Heart left ventricle (tissue), 16 donors: ENCODE measurements around the gene SRPX. TPM values are rescaled to one million over a fixed set of nuclear protein-coding genes. Genes with fewer than 3 reads are reported as not detected.

Source experiments
- ATAC-seq, 4 donors: fragments of 200-7000 bp; cut with Tn5 transposase; one replicate each; pipeline ENCODE4 v1.9.1; 2020 to 2022; ENCODE audit warnings: moderate library complexity in 4 of 4, mild to moderate bottlenecking in 3 of 4, moderate number of reproducible peaks in 1 of 4
- DNase-seq, 5 donors: peaks; one replicate each; pipeline ENCODE4 v3.0.0-alpha.2; 2020
- H3K27ac ChIP-seq, 12 donors: fragments of 200-600 bp; sonication (generic) in 4 of 12; one replicate each; pipeline versions ENCODE4 v1.5.0 to v1.8.0; 2016 to 2022; ENCODE audit warnings: mild to moderate bottlenecking in 2 of 12
- H3K27me3 ChIP-seq, 9 donors: fragments of 200-600 bp; sonication (generic) in 2 of 9; one replicate each; pipeline versions ENCODE4 v1.5.1 to v1.8.0; 2016 to 2022; ENCODE audit warnings: mild to moderate bottlenecking in 3 of 9
- H3K36me3 ChIP-seq, 9 donors: fragments of 200-600 bp; sonication (generic) in 2 of 9; one replicate each; pipeline versions ENCODE4 v1.5.0 to v1.8.0; 2018 to 2022; ENCODE audit warnings: mild to moderate bottlenecking in 2 of 9
- H3K4me1 ChIP-seq, 12 donors: fragments of 200-600 bp; sonication (generic) in 4 of 12; one replicate each; pipeline versions ENCODE4 v1.5.0 to v1.8.0; 2016 to 2022; ENCODE audit warnings: mild to moderate bottlenecking in 3 of 12
- H3K4me3 ChIP-seq, 12 donors: fragments of 200-600 bp; sonication (generic) in 4 of 12; one replicate each; pipeline versions ENCODE4 v1.5.0 to v1.8.0; 2017 to 2022; ENCODE audit warnings: mild to moderate bottlenecking in 9 of 12, moderate library complexity in 4 of 12
- H3K9me3 ChIP-seq, 12 donors: fragments of 200-600 bp; sonication (generic) in 4 of 12; one replicate each; pipeline versions ENCODE4 v1.5.0 to v1.8.0; 2016 to 2022; ENCODE audit warnings: mild to moderate bottlenecking in 1 of 12
- CTCF ChIP-seq, 12 donors: fragments of 200-600 bp; sonication (generic) in 4 of 12; IDR thresholded peaks; one replicate each; pipeline versions ENCODE4 v1.5.0 to v1.8.0; 2018 to 2022; ENCODE audit warnings: antibody characterized with exemption in 12 of 12, mild to moderate bottlenecking in 5 of 12
- POLR2A ChIP-seq, 2 donors: fragments of 450-650 bp; IDR thresholded peaks; one replicate each; pipeline ENCODE4 v1.6.1; 2017; ENCODE audit warnings: antibody characterized with exemption in 2 of 2, mild to moderate bottlenecking in 2 of 2, moderate library complexity in 2 of 2
- WGBS, 4 donors: extraction: QIAGEN DNeasy Blood & Tissue Kit in 2 of 4; methylation state at CpG; one replicate each; pipeline versions ENCODE4 v1.1.5 to v1.1.7; 2013 to 2018; 5-methylcytosine and 5-hydroxymethylcytosine counted together
- intact Hi-C, 10 donors: fragments of 100-400 bp; cut with DNase I; formaldehyde crosslinking; loops; one replicate each; pipeline versions ENCODE4 v1.11.1 to v1.14.2; 2022
- polyA plus RNA-seq, 2 donors: library from polyadenylated mRNA; stranded (reverse); fragments of 200-250 nt; gene quantifications; one replicate each; pipeline ENCODE4 v1.2.3, GENCODE V29; 2013
- total RNA-seq, 9 donors: library from RNA; depleted of rRNA in 2 of 9; stranded (reverse); fragments of >200 nt in 2 of 9; fragmentation: NEBNext Ultra II Directional in 3 of 9; extraction: Animal tissue kit (Norgen Biotek cat#: 25700) in 3 of 9; gene quantifications; one replicate each; pipeline versions ENCODE4 v1.1.0 to v1.2.4, GENCODE V29; 2016 to 2023
- donor health status: ischemic (EF 13 %, LVEDD 7.1; RV severe dilation, severe dysfunction).
- donor health status: healthy with polysubstance abuse.
- donor health status: DM: no; HTN: yes; CAD: no.
- donor health status: DM: no; HTN: no; CAD: no.
- donor health status: ischemic (EF 25% LVEDD 6.9; RV normal size, moderate dysfunction).
- donor health status: ischemic (EF 25% LVEDD 5.7; RV mildly dilated, moderate dysfunction).
- donor health status: healthy.
- donor health status: DM: yes; HTN: yes; CAD: no.
- donor health status: ischemic (EF 35%, LVEDD 5.7; RV mildly dilated, moderate dysfunction).
- donor health status: nonischemic (EF 11% LVEDD 7.7; RV severe dilation, severe dysfunction).
- donor health status: DM: yes; HTN: yes; CAD: no.
- donor health status: PGD.
- donor health status: ischemic (EF 29% LVEDD 5.4; RV normal size, mild dysfunction).
- donor health status: nonischemic (EF 23%, LVEDD 6.1; RV moderate dilation, normal function).

The SRPX gene
- total and polyA plus RNA-seq, 11 donors = 38.2 to 137 (median 53.8) TPM

- intact Hi-C loops = loop anchor here in 2 of 10 donors (10.0 kb wide), 2 partner anchors 250 to 430 kb away; no protein-coding TSS in a partner anchor
These were observed 45.5 kb downstream of the SRPX start for GRCh38 chrX:38175139-38175538.

GRCh38 chrX:38172596-38172995 is 48.1 kb downstream of the SRPX start:
- 62 to 80% (median 66%) methylated on average over 3 of the region's 3 CpGs for WGBS, 4 donors
- Histone ChIP-seq H3K27ac (no peak overlapping the region), H3K36me3 (peaks cover 0 to 12% (median 0%) of the 10 kb centered on the region in 9 donors), H3K4me3 (no peak overlapping the region), H3K9me3 (no peaks in the 10 kb centered on the region), H3K27me3 (peaks cover 0 to 9% (median 0%) of the 10 kb centered on the region in 9 donors), H3K4me1 (no peaks in the 10 kb centered on the region)
- TF ChIP-seq POLR2A (IDR thresholded peaks at IDR 0.05) (no peak), CTCF (IDR thresholded peaks at IDR 0.05) (no peak)
- intact Hi-C loops = loop anchor here in 3 of 10 donors (5.0 to 10.0 kb wide), 3 partner anchors 248 to 428 kb away; no protein-coding TSS in a partner anchor
- ATAC-seq (no peak), DNase-seq (no peak)

More at GRCh38 chrX:38175139-38175538, 45.5 kb downstream of the SRPX start:
- Histone ChIP-seq H3K4me3 (no peak overlapping the region), H3K27me3 (peaks cover 0 to 13% (median 0%) of the 10 kb centered on the region in 9 donors), H3K27ac (no peak overlapping the region), H3K9me3 (no peaks in the 10 kb centered on the region), H3K36me3 (peaks cover 0 to 6% (median 0%) of the 10 kb centered on the region in 9 donors), H3K4me1 (no peaks in the 10 kb centered on the region)
- peak in 1 of 4 donors; percentile 54 for ATAC-seq
- DNase-seq = peak in 1 of 5 donors; percentile 15
- 37 to 52% (median 46%) methylated on average over 3 of the region's 3 CpGs for WGBS, 4 donors
- TF ChIP-seq CTCF (IDR thresholded peaks at IDR 0.05) (peak in 7 of 12 donors; percentile 12 to 46 (median 25)), POLR2A (IDR thresholded peaks at IDR 0.05) (no peak)

GRCh38 chrX:38170556-38170955 is 50.1 kb downstream of the SRPX start:
- intact Hi-C loops = loop anchor here in 4 of 10 donors (2.0 to 10.0 kb wide), 4 partner anchors 246 to 426 kb away; no protein-coding TSS in a partner anchor
- ATAC-seq = no peak
- Histone ChIP-seq H3K36me3 (peaks cover 0 to 12% (median 0%) of the 10 kb centered on the region in 9 donors), H3K4me3 (no peak overlapping the region), H3K27ac (no peak overlapping the region), H3K4me1 (no peaks in the 10 kb centered on the region), H3K27me3 (peaks cover 0 to 14% (median 0%) of the 10 kb centered on the region in 9 donors), H3K9me3 (no peaks in the 10 kb centered on the region)
- TF ChIP-seq CTCF (IDR thresholded peaks at IDR 0.05) (no peak), POLR2A (IDR thresholded peaks at IDR 0.05) (no peak)
- 71 to 93% (median 89%) methylated on average over 1 of the region's 1 CpG for WGBS, 4 donors
- no peak for DNase-seq

- H3K4me3 ChIP-seq = no peak overlapping the region
- intact Hi-C loops = loop anchor here in 7 of 10 donors (5.0 to 10.0 kb wide), 3 partner anchors 232 to 422 kb away; no protein-coding TSS in a partner anchor
- no peaks in the 10 kb centered on the region for H3K4me1 ChIP-seq
- peak; percentile 35 to 72 (median 48) for TF ChIP-seq CTCF (IDR thresholded peaks at IDR 0.05)
- no peak for TF ChIP-seq POLR2A (IDR thresholded peaks at IDR 0.05)
- DNase-seq (no peak), ATAC-seq (no peak)
- H3K9me3 ChIP-seq = no peaks in the 10 kb centered on the region
- 60 to 75% (median 64%) methylated on average over 2 of the region's 2 CpGs for WGBS, 4 donors
- H3K27ac ChIP-seq = no peak overlapping the region
- peaks cover 0 to 23% (median 0%) of the 10 kb centered on the region in 9 donors for H3K27me3 ChIP-seq
- H3K36me3 ChIP-seq = peaks cover 0 to 24% (median 0%) of the 10 kb centered on the region in 9 donors
These were observed 54.1 kb downstream of the SRPX start for GRCh38 chrX:38166478-38167083.
